ENCODE measurements around the gene IGHMBP2. TPM values are rescaled to one million over a fixed set of nuclear protein-coding genes. Genes with fewer than 3 reads are reported as not detected.

IGHMBP2 gene
- total RNA-seq, 2 experiments from 2014 or later = 17.5 to 18.5 TPM

GRCh38 chr11:68942751-68943271 lies 39.1 kb downstream of the IGHMBP2 start:
- TF ChIP-seq CTCF (IDR thresholded peaks at IDR 0.05) = no peak
- no peak for ATAC-seq (ENCODE audit: poor library complexity)

DNA sequence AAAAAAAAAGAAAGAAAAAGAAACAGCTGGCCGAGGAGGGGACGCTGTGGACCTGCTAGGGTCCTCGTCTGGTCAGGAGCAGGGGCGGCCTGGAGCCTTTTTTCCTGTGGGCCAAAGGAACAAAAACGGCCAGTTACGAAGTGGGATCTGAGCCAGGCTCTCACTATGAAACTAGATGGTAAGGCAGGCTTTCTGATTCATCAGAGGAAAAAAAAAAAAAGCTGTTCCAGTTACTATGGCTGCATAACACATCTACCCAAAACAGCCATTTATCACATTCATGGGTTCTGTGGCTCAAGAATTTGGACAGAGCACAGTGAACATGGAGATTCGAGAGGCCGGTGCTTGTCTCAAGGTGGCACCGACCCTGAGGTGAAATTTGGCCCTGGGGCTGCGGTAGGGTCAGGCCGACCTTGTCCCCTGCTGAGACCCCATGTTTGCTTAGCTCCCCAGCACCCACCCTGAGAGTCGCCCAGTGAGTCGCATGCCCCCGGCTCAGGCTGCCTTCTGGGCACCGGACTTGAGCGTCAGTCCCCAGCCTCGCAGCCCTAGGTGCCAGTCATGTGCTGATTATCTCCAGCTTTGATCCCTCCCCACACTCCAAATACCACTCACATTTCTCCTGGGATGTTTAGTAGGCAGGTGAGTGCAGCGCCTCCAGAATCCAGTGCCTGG lies 42.9 kb downstream of the IGHMBP2 start:
- ChIA-PET CTCF (no interaction called here), POLR2A (no interaction called here)
- no peaks in the 10 kb centered on the region for H3K4me1 ChIP-seq (ENCODE audit: insufficient read depth, low read length)
- H3K36me3 ChIP-seq (ENCODE audit: insufficient read depth, low read length) = no peaks in the 10 kb centered on the region
- Mint-ChIP-seq H3K27ac (no peak overlapping the region), H3K36me3 (ENCODE audit: low read depth) (no peaks in the 10 kb centered on the region), H3K9me3 (no peaks in the 10 kb centered on the region), H3K4me1 (ENCODE audit: low read depth) (no peaks in the 10 kb centered on the region), H3K27me3 (no peaks in the 10 kb centered on the region), H3K4me3 (no peak overlapping the region)
- intact Hi-C loops (cut with DNase I, micrococcal nuclease) = no loop called here
- no peak overlapping the region for H3K27ac ChIP-seq (ENCODE audit: low read depth in 1 of 2, low read length in 2 of 2)
- no peak overlapping the region for H3K4me3 ChIP-seq (ENCODE audit: low read length)
- DNase-seq (no peak), ATAC-seq (ENCODE audit: poor library complexity) (no peak)
- H3K9me3 ChIP-seq (ENCODE audit: control insufficient read depth in 1 of 2, insufficient read depth in 1 of 2, low read length in 2 of 2) = no peaks in the 10 kb centered on the region
- H3K27me3 ChIP-seq (ENCODE audit: control insufficient read depth in 1 of 2, insufficient read depth in 2 of 2, low read length in 2 of 2) = no peaks in the 10 kb centered on the region
- TF ChIP-seq CTCF (IDR thresholded peaks at IDR 0.05) = no peak

More at GRCh38 chr11:68942751-68943271, 39.1 kb downstream of the IGHMBP2 start:
- POLR2A ChIA-PET = no interaction called here
- peaks cover 16% of the 10 kb centered on the region for H3K36me3 Mint-ChIP-seq (ENCODE audit: low read depth)
- H3K36me3 ChIP-seq (ENCODE audit: insufficient read depth, low read length) = peaks cover 24% of the 10 kb centered on the region
- H3K4me3 ChIP-seq (ENCODE audit: low read length) = no peak overlapping the region
- H3K9me3 ChIP-seq (ENCODE audit: control insufficient read depth in 1 of 2, insufficient read depth in 1 of 2, low read length in 2 of 2) = no peaks in the 10 kb centered on the region
- no peak overlapping the region for H3K4me3 Mint-ChIP-seq
- H3K4me1 Mint-ChIP-seq (ENCODE audit: low read depth) = no peaks in the 10 kb centered on the region
- H3K9me3 Mint-ChIP-seq = no peaks in the 10 kb centered on the region
- intact Hi-C loops (cut with DNase I, micrococcal nuclease) = no loop called here
- H3K27ac Mint-ChIP-seq = no peak overlapping the region
- CTCF ChIA-PET = no interaction called here
- H3K27me3 Mint-ChIP-seq = no peaks in the 10 kb centered on the region
- H3K27me3 ChIP-seq (ENCODE audit: control insufficient read depth in 1 of 2, insufficient read depth in 2 of 2, low read length in 2 of 2) = no peaks in the 10 kb centered on the region
- no peak for DNase-seq
- H3K27ac ChIP-seq (ENCODE audit: low read depth in 1 of 2, low read length in 2 of 2) = no peak overlapping the region
- no peaks in the 10 kb centered on the region for H3K4me1 ChIP-seq (ENCODE audit: insufficient read depth, low read length)

- Histone ChIP-seq H3K36me3 (ENCODE audit: insufficient read depth, low read length) (no peaks in the 10 kb centered on the region), H3K4me1 (ENCODE audit: insufficient read depth, low read length) (no peaks in the 10 kb centered on the region), H3K9me3 (ENCODE audit: control insufficient read depth in 1 of 2, insufficient read depth in 1 of 2, low read length in 2 of 2) (no peaks in the 10 kb centered on the region), H3K27me3 (ENCODE audit: control insufficient read depth in 1 of 2, insufficient read depth in 2 of 2, low read length in 2 of 2) (no peaks in the 10 kb centered on the region), H3K4me3 (ENCODE audit: low read length) (no peak overlapping the region), H3K27ac (ENCODE audit: low read depth in 1 of 2, low read length in 2 of 2) (no peak overlapping the region)
- CTCF ChIA-PET = no interaction called here
- H3K4me1 Mint-ChIP-seq (ENCODE audit: low read depth) = no peaks in the 10 kb centered on the region
- no peaks in the 10 kb centered on the region for H3K27me3 Mint-ChIP-seq
- H3K9me3 Mint-ChIP-seq = no peaks in the 10 kb centered on the region
- H3K36me3 Mint-ChIP-seq (ENCODE audit: low read depth) = no peaks in the 10 kb centered on the region
- no peak for TF ChIP-seq CTCF (IDR thresholded peaks at IDR 0.05)
- POLR2A ChIA-PET = no interaction called here
- no peak overlapping the region for H3K4me3 Mint-ChIP-seq
- no peak for ATAC-seq (ENCODE audit: poor library complexity)
- DNase-seq = no peak
- H3K27ac Mint-ChIP-seq = no peak overlapping the region
- intact Hi-C loops (cut with DNase I, micrococcal nuclease) = no loop called here
Observed at GRCh38 chr11:68947151-68947550, 43.5 kb downstream of the IGHMBP2 start.
